ENCODE results near the gene OR5P2.
"Not testable (repeated sequence)": the region's sequence is repeated elsewhere in the genome, so short reads cannot be mapped to it uniquely, and the experiment has no call there.

The OR5P2 gene

GRCh38 chr11:7787239-7787638, 9.5 kb downstream of the OR5P2 start:
- H3K27ac ChIP-seq (ENCODE audit: low read depth, low read length) = no peak overlapping the region
- H3K9me3 ChIP-seq (ENCODE audit: insufficient read depth, low read length) = no peaks in the 10 kb centered on the region
- no peak overlapping the region for H2AFZ ChIP-seq (ENCODE audit: low read depth, low read length, severe bottlenecking)
- no peak overlapping the region for H3K4me3 ChIP-seq (ENCODE audit: insufficient read depth, low read length, poor library complexity, severe bottlenecking)
- H3K27me3 ChIP-seq (ENCODE audit: low read length) = no peaks in the 10 kb centered on the region
- H3K4me2 ChIP-seq (ENCODE audit: low read depth, low read length, poor library complexity, severe bottlenecking) = no peak overlapping the region
- no peak for TF ChIP-seq CTCF (IDR thresholded peaks at IDR 0.05; ENCODE audit: insufficient read depth, low read length, poor library complexity, severe bottlenecking)
- no peak for TF ChIP-seq EZH2phosphoT487 (conservative IDR thresholded peaks at IDR 0.05; ENCODE audit: low read length)
- no peaks in the 10 kb centered on the region for H4K20me1 ChIP-seq (ENCODE audit: low read depth, low read length)
- no peaks in the 10 kb centered on the region for H3K36me3 ChIP-seq (ENCODE audit: low read length)
- no peaks in the 10 kb centered on the region for H3F3A ChIP-seq (ENCODE audit: insufficient read depth)
- no peak overlapping the region for H3K9ac ChIP-seq (ENCODE audit: low read length)
- H3K79me2 ChIP-seq (ENCODE audit: insufficient read depth, low read length) = no peaks in the 10 kb centered on the region
- H3K9me2 ChIP-seq (replicated peaks; ENCODE audit: insufficient read depth, low read length) = no peaks in the 10 kb centered on the region

- Histone ChIP-seq H3K4me3 (ENCODE audit: insufficient read depth, low read length, poor library complexity, severe bottlenecking) (no peak overlapping the region), H3K9ac (ENCODE audit: low read length) (no peak overlapping the region), H4K20me1 (ENCODE audit: low read depth, low read length) (no peaks in the 10 kb centered on the region), H3K9me3 (ENCODE audit: insufficient read depth, low read length) (no peaks in the 10 kb centered on the region), H3K36me3 (ENCODE audit: low read length) (no peaks in the 10 kb centered on the region), H3K27ac (ENCODE audit: low read depth, low read length) (no peak overlapping the region), H3K79me2 (ENCODE audit: insufficient read depth, low read length) (no peaks in the 10 kb centered on the region), H3K27me3 (ENCODE audit: low read length) (no peaks in the 10 kb centered on the region), H3K9me2 (replicated peaks; ENCODE audit: insufficient read depth, low read length) (no peaks in the 10 kb centered on the region), H3K4me2 (ENCODE audit: low read depth, low read length, poor library complexity, severe bottlenecking) (no peak overlapping the region), H3F3A (ENCODE audit: insufficient read depth) (no peaks in the 10 kb centered on the region), H2AFZ (ENCODE audit: low read depth, low read length, severe bottlenecking) (no peak overlapping the region)
- TF ChIP-seq EZH2phosphoT487 (conservative IDR thresholded peaks at IDR 0.05; ENCODE audit: low read length) = no peak
- no peak for TF ChIP-seq CTCF (IDR thresholded peaks at IDR 0.05; ENCODE audit: insufficient read depth, low read length, poor library complexity, severe bottlenecking)
Observed at GRCh38 chr11:7775689-7776088, 21.1 kb downstream of the OR5P2 start.

- not testable (repeated sequence) for H3K9me3 ChIP-seq (ENCODE audit: insufficient read depth, low read length); H3K27me3 ChIP-seq (ENCODE audit: low read length); H2AFZ ChIP-seq (ENCODE audit: low read depth, low read length, severe bottlenecking); H3K27ac ChIP-seq (ENCODE audit: low read depth, low read length); H3K79me2 ChIP-seq (ENCODE audit: insufficient read depth, low read length); H3K9ac ChIP-seq (ENCODE audit: low read length); H3K36me3 ChIP-seq (ENCODE audit: low read length); H3F3A ChIP-seq (ENCODE audit: insufficient read depth); H3K4me2 ChIP-seq (ENCODE audit: low read depth, low read length, poor library complexity, severe bottlenecking); H4K20me1 ChIP-seq (ENCODE audit: low read depth, low read length); H3K4me3 ChIP-seq (ENCODE audit: insufficient read depth, low read length, poor library complexity, severe bottlenecking); H3K9me2 ChIP-seq (replicated peaks; ENCODE audit: insufficient read depth, low read length)
Observed at GRCh38 chr11:7764301-7764700, 32.4 kb downstream of the OR5P2 start.

DNA sequence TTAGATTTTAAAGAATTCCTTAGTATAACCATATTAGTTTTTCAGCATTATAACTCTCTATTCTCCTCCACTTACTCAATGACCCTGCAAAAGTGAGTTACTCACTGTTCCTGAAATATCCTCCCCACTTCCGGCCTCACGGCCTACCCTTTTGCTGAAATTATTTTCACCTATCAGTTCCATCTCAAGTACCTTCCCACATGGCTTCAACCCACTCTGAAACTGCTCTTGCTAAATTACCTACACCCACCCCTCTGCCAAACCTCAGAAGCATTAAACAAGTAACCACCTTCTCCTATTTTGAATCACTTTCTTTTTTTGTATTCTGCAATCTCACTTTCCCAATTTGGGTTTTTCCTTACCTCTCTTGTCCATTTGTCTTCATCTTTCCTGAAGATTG, 37.7 kb downstream of the OR5P2 start:
- TF ChIP-seq EZH2phosphoT487 (conservative IDR thresholded peaks at IDR 0.05; ENCODE audit: low read length) = no peak
- TF ChIP-seq CTCF (IDR thresholded peaks at IDR 0.05; ENCODE audit: insufficient read depth, low read length, poor library complexity, severe bottlenecking) = no peak
- H3K4me3 ChIP-seq (ENCODE audit: insufficient read depth, low read length, poor library complexity, severe bottlenecking) = no peak overlapping the region
- no peak overlapping the region for H3K27ac ChIP-seq (ENCODE audit: low read depth, low read length)
- no peaks in the 10 kb centered on the region for H3K9me3 ChIP-seq (ENCODE audit: insufficient read depth, low read length)
- no peak overlapping the region for H2AFZ ChIP-seq (ENCODE audit: low read depth, low read length, severe bottlenecking)
- no peaks in the 10 kb centered on the region for H3F3A ChIP-seq (ENCODE audit: insufficient read depth)
- no peaks in the 10 kb centered on the region for H3K27me3 ChIP-seq (ENCODE audit: low read length)
- H3K36me3 ChIP-seq (ENCODE audit: low read length) = no peaks in the 10 kb centered on the region
- H3K9ac ChIP-seq (ENCODE audit: low read length) = no peak overlapping the region
- H3K4me2 ChIP-seq (ENCODE audit: low read depth, low read length, poor library complexity, severe bottlenecking) = no peak overlapping the region
- no peaks in the 10 kb centered on the region for H3K79me2 ChIP-seq (ENCODE audit: insufficient read depth, low read length)
- H3K9me2 ChIP-seq (replicated peaks; ENCODE audit: insufficient read depth, low read length) = no peaks in the 10 kb centered on the region
- H4K20me1 ChIP-seq (ENCODE audit: low read depth, low read length) = no peaks in the 10 kb centered on the region
